HEK293T (cell line): ENCODE measurements around the gene SEMA4D.

Source experiments
- ARNT ChIP-seq: fragments of 450-650 bp; IDR thresholded peaks from 2 replicates; pipeline ENCODE4 v1.6.1; 2017; ENCODE audit warnings: mild to moderate bottlenecking
- BHLHE40 ChIP-seq: fragments of 450-650 bp; IDR thresholded peaks from 2 replicates; pipeline ENCODE4 v1.6.1; 2016; ENCODE audit warnings: mild to moderate bottlenecking, moderate library complexity, borderline replicate concordance
- FOXK2 ChIP-seq: fragments of 450-650 bp; IDR thresholded peaks from 2 replicates; pipeline ENCODE4 v1.6.1; 2016; ENCODE audit warnings: mild to moderate bottlenecking
- HDGF ChIP-seq: fragments of 450-650 bp; IDR thresholded peaks from 2 replicates; pipeline ENCODE4 v1.6.1; 2017; ENCODE audit warnings: antibody characterized with exemption, borderline replicate concordance
- SP1 ChIP-seq: fragments of 450-650 bp; IDR thresholded peaks from 2 replicates; pipeline ENCODE4 v1.6.1; 2017
- SUZ12 ChIP-seq: fragments of 450-650 bp; IDR thresholded peaks from 2 replicates; pipeline ENCODE4 v1.6.1; 2016; ENCODE audit warnings: mild to moderate bottlenecking
- TARDBP ChIP-seq: fragments of 450-650 bp; IDR thresholded peaks from 2 replicates; pipeline ENCODE4 v1.6.1; 2016

GRCh38 chr9:89502671-89503070 is 4.8 kb upstream of the SEMA4D start:
- TF ChIP-seq BHLHE40 (no peak), SUZ12 (no peak), FOXK2 (no peak), ARNT (no peak), HDGF (no peak), SP1 (no peak), TARDBP (no peak)
